ENCODE results near the gene F12. TPM values are rescaled to one million over a fixed set of nuclear protein-coding genes. Genes with fewer than 3 reads are reported as not detected.

Gene F12
- polyA plus RNA-seq, 3 donors = 1.4 to 5.5 (median 1.5) TPM

DNA sequence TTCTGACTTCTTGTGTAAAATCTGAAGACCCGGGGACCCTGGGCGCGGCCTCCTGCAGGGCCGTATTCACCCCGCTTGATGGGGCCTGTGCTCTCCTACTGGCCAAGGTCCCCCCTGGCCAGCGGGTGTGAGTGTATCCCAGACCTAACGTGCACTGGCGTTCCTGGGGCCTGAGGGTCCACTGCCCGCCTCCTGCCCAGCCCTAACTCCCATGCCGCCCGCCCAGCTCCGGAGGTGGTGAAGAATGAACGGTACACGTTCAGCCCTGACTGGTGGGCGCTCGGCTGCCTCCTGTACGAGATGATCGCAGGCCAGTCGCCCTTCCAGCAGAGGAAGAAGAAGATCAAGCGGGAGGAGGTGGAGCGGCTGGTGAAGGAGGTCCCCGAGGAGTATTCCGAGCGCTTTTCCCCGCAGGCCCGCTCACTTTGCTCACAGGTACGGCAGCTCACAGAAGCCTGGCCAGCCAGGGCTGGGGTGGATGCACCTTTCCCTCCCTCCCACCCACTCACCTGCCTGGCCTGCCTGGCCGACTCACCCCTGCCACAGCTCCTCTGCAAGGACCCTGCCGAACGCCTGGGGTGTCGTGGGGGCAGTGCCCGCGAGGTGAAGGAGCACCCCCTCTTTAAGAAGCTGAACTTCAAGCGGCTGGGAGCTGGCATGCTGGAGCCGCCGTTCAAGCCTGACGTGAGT, 26.6 kb upstream of the F12 start:
- no peak for TF ChIP-seq CTCF (IDR thresholded peaks at IDR 0.05)
- Histone ChIP-seq H2AFZ (ENCODE audit: insufficient read depth, low read depth, low read length, poor library complexity, severe bottlenecking) (no peak overlapping the region), H3K4me1 (ENCODE audit: control insufficient read depth in 1 of 2, insufficient read depth in 2 of 2, low read length in 2 of 2) (peaks cover 22 to 27% of the 10 kb centered on the region in 2 donors), H3K9ac (ENCODE audit: insufficient read depth, low read length, poor library complexity, severe bottlenecking) (no peak overlapping the region), H3K36me3 (replicated peaks in 1 of 2; ENCODE audit: control insufficient read depth in 1 of 2, insufficient read depth in 2 of 2, low read length in 2 of 2) (peaks cover 85 to 100% of the 10 kb centered on the region in 2 donors), H3K27ac (ENCODE audit: low read depth in 1 of 2, low read length in 2 of 2) (no peak overlapping the region), H4K20me1 (ENCODE audit: insufficient read depth, low read length) (peaks cover 100% of the 10 kb centered on the region), H3K27me3 (ENCODE audit: control insufficient read depth in 2 of 2, insufficient read depth in 2 of 2, low read length in 2 of 2) (no peaks in the 10 kb centered on the region), H3K79me2 (ENCODE audit: insufficient read depth, low read length) (peaks cover 52% of the 10 kb centered on the region), H3K9me3 (replicated peaks in 1 of 2; ENCODE audit: control insufficient read depth in 1 of 2, insufficient read depth in 1 of 2, low read length in 2 of 2) (no peaks in the 10 kb centered on the region), H3K4me3 (replicated peaks in 1 of 3; ENCODE audit: low read depth in 2 of 3, low read length in 3 of 3) (no peak overlapping the region), H3K4me2 (replicated peaks; ENCODE audit: extremely low read depth, low read length, poor library complexity, severe bottlenecking) (no peak overlapping the region)
- Mint-ChIP-seq H3K9me3 (no peaks in the 10 kb centered on the region), H3K27ac (peak overlapping the region in 1 of 7 donors; percentile 63), H3K4me3 (no peak overlapping the region), H3K27me3 (ENCODE audit: low read depth in 3 of 3) (peaks cover 0 to 1% (median 0%) of the 10 kb centered on the region in 3 donors), H3K36me3 (peaks cover 78 to 98% of the 10 kb centered on the region in 2 donors), H3K4me1 (peaks cover 20% of the 10 kb centered on the region)
- DNase-seq = no peak
- 94% methylated on average over 29 of the region's 37 CpGs for WGBS (ENCODE audit: insufficient coverage)
- intact Hi-C loops (cut with micrococcal nuclease) = no loop called here

GRCh38 chr5:177434942-177435738, 25.8 kb upstream of the F12 start:
- H4K20me1 ChIP-seq (ENCODE audit: insufficient read depth, low read length) = peaks cover 100% of the 10 kb centered on the region

More at GRCh38 chr5:177434942-177435738, 25.8 kb upstream of the F12 start:
- no peak overlapping the region for H3K9ac ChIP-seq (ENCODE audit: insufficient read depth, low read length, poor library complexity, severe bottlenecking)
- peaks cover 0 to 1% (median 0%) of the 10 kb centered on the region in 3 donors for H3K27me3 Mint-ChIP-seq (ENCODE audit: low read depth in 3 of 3)
- H3K79me2 ChIP-seq (ENCODE audit: insufficient read depth, low read length) = peaks cover 60% of the 10 kb centered on the region
- no peaks in the 10 kb centered on the region for H3K9me3 ChIP-seq (replicated peaks in 1 of 2; ENCODE audit: control insufficient read depth in 1 of 2, insufficient read depth in 1 of 2, low read length in 2 of 2)
- H3K36me3 Mint-ChIP-seq = peaks cover 78 to 98% of the 10 kb centered on the region in 2 donors
- H3K4me1 ChIP-seq (ENCODE audit: control insufficient read depth in 1 of 2, insufficient read depth in 2 of 2, low read length in 2 of 2) = peaks cover 30 to 35% of the 10 kb centered on the region in 2 donors
- no peak for DNase-seq
- no peak overlapping the region for H3K4me2 ChIP-seq (replicated peaks; ENCODE audit: extremely low read depth, low read length, poor library complexity, severe bottlenecking)
- H3K9me3 Mint-ChIP-seq = no peaks in the 10 kb centered on the region
- intact Hi-C loops (cut with micrococcal nuclease) = no loop called here
- H3K27ac ChIP-seq (ENCODE audit: low read depth in 1 of 2, low read length in 2 of 2) = no peak overlapping the region
- no peak overlapping the region for H2AFZ ChIP-seq (ENCODE audit: insufficient read depth, low read depth, low read length, poor library complexity, severe bottlenecking)
- peak overlapping the region in 4 of 7 donors; percentile 25 to 66 (median 46) for H3K27ac Mint-ChIP-seq
- no peaks in the 10 kb centered on the region for H3K27me3 ChIP-seq (ENCODE audit: control insufficient read depth in 2 of 2, insufficient read depth in 2 of 2, low read length in 2 of 2)
- H3K4me3 Mint-ChIP-seq = no peak overlapping the region
- no peak for TF ChIP-seq CTCF (IDR thresholded peaks at IDR 0.05)
- no peak overlapping the region for H3K4me3 ChIP-seq (replicated peaks in 1 of 3; ENCODE audit: low read depth in 2 of 3, low read length in 3 of 3)
- WGBS (ENCODE audit: insufficient coverage) = 98% methylated on average over 11 of the region's 20 CpGs
- H3K4me1 Mint-ChIP-seq = peaks cover 28% of the 10 kb centered on the region
- H3K36me3 ChIP-seq (replicated peaks in 1 of 2; ENCODE audit: control insufficient read depth in 1 of 2, insufficient read depth in 2 of 2, low read length in 2 of 2) = peaks cover 85 to 100% of the 10 kb centered on the region in 2 donors
